ENCODE results near the gene PZP. TPM values are rescaled to one million over a fixed set of nuclear protein-coding genes. Genes with fewer than 3 reads are reported as not detected.
"Not testable (repeated sequence)": the region's sequence is repeated elsewhere in the genome, so short reads cannot be mapped to it uniquely, and the experiment has no call there.

PZP gene
- total and polyA plus RNA-seq, 2 of the 8 experiments (the other 6 are each of a cell fraction or from before 2014, with no cell fraction given): 0.08 TPM; not detected in 1

DNA sequence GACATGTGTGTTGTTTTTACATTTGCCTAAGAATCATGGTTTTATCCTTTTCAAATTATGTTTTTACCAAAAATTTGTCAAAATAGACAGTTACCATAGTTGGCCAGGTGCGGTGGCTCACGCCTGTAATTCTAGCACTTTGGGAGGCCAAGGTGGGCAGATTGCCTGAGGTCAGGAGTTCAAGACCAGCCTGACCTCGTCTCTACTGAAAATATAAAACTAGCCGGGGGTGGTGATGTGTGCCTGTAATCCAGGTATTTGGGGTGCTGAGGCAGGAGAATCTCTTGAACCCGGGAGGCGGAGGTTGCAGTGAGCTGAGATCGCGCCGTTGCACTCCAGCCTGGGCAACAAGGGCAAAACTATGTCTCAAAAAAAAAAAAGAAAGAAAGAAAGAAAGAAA lies 12.8 kb upstream of the PZP start:
- H3K4me2 ChIP-seq (ENCODE audit: insufficient read depth in 1 of 2, low read depth in 2 of 2, low read length in 2 of 2); H3K4me1 ChIP-seq (replicated peaks in 1 of 4; ENCODE audit: control insufficient read depth in 3 of 4, insufficient read depth in 4 of 4, low read length in 3 of 4); H3K23me2 ChIP-seq (ENCODE audit: low read depth, low read length); H4K91ac ChIP-seq (replicated peaks; ENCODE audit: insufficient read length, low read length); H3K23ac ChIP-seq (ENCODE audit: insufficient read length); H3K56ac ChIP-seq (replicated peaks; ENCODE audit: insufficient read length, low read depth, low read length); H3K27ac ChIP-seq (ENCODE audit: low read depth, low read length); H3K18ac ChIP-seq (ENCODE audit: extremely low read depth, low read length); H2BK12ac ChIP-seq (ENCODE audit: low read depth, low read length); H3K79me2 ChIP-seq (ENCODE audit: control insufficient read depth in 1 of 2, insufficient read depth in 2 of 2, low read length in 2 of 2); CTCF ChIA-PET (ENCODE audit: partially characterized antibody); H3K4ac ChIP-seq (replicated peaks; ENCODE audit: insufficient read length, low read depth, low read length); H3K27me3 ChIP-seq (replicated peaks in 1 of 4; ENCODE audit: control insufficient read depth in 3 of 4, extremely low read depth in 1 of 4, insufficient read depth in 3 of 4, low read length in 3 of 4); H3K9ac ChIP-seq (replicated peaks in 1 of 4; ENCODE audit: extremely low read depth in 1 of 4, low read depth in 3 of 4, low read length in 3 of 4); FAIRE-seq; H2AK5ac ChIP-seq (ENCODE audit: low read depth, low read length); H3K36me3 ChIP-seq (ENCODE audit: control insufficient read depth in 2 of 4, insufficient read depth in 4 of 4, low read length in 3 of 4); H2BK20ac ChIP-seq (ENCODE audit: low read length); H3K79me1 ChIP-seq (ENCODE audit: low read depth, low read length); H2BK120ac ChIP-seq (replicated peaks; ENCODE audit: low read depth, low read length); H2BK15ac ChIP-seq (ENCODE audit: low read length); POLR2A ChIA-PET (ENCODE audit: partially characterized antibody); H4K20me1 ChIP-seq (replicated peaks in 1 of 2; ENCODE audit: control insufficient read depth in 1 of 2, insufficient read depth in 2 of 2, low read length in 2 of 2); H2AFZ ChIP-seq (ENCODE audit: low read length); H3K4me3 ChIP-seq (ENCODE audit: extremely low read depth in 1 of 4, insufficient read depth in 2 of 4, low read depth in 3 of 4, low read length in 4 of 4); DNase-seq (ENCODE audit: low read depth in 1 of 2, low spot score in 2 of 2); H2BK5ac ChIP-seq (ENCODE audit: low read depth, low read length); H4K5ac ChIP-seq (ENCODE audit: insufficient read length, low read depth, low read length); H4K8ac ChIP-seq (ENCODE audit: extremely low read depth, insufficient read depth, low read length); H3K14ac ChIP-seq (ENCODE audit: insufficient read length); H3K9me3 ChIP-seq (ENCODE audit: insufficient read depth in 2 of 2, low read depth in 1 of 2, low read length in 1 of 2): not testable (repeated sequence)
- WGBS, 2 experiments (ENCODE audit: extremely low coverage in 1 of 2, insufficient coverage in 1 of 2, insufficient read length in 1 of 2, insufficient replicate concordance in 2 of 2, low coverage in 1 of 2, low lambda C conversion rate in 2 of 2, missing lambda C conversion rate in 1 of 2): 96% methylated on average over 4 of the region's 9 CpGs; no CpG with 5 or more reads in 1 of the 2 experiments
